ENCODE data around the gene INTS3. TPM values are rescaled to one million over a fixed set of nuclear protein-coding genes. Genes with fewer than 3 reads are reported as not detected.

Gene INTS3
- total and polyA plus RNA-seq, 8 donors = 13.5 to 56.2 (median 20.0) TPM

DNA sequence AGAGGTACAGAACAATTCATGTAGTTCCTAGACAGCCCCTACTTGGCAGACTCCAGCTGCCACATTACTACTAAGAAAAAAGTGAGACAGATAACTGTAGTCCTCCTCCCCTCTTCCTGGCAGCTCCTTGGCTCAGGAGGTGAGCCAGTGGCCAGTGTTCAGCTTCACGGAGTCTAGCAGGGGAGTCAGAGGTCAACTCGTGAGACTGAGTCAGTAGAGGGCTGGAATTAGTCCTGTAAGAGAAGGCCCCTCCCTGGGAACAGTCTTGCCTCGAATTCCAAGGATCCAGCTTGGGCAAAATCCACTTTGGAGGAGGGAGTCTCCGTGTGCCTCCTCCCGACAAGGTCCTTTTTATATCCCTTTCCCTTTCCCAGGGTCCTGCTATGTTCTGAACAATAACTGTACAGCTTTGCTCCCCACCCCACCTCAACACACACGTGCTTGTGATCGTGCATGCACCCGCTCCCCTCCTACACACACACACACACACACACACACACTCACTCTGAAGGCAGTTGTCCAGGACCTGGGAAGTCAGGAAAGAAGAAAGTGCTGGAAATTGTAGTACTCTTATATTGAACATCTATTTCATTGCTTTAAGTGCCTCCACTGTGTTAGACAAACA lies 24.8 kb downstream of the INTS3 start:
- intact Hi-C loops (cut with DNase I) = no loop called here

DNA sequence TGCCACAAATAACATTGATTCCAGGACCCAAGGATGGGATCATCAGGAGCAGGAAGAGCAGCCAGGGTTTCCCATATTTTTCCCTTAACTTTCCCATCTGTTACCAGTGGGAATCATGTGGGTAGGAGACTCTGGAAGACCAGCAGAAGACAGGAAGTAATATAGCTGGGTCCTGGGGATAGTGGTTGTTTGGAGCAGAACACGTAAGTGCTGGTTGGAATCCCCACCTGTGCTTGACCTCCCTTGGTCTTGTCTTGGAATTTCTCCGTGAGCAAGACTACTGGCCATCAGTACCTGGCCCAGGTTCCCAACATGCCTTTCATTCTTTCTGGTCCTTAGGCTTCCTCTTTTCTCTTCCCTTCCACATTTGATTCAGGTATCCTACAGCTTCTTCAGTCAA lies 26.4 kb downstream of the INTS3 start:
- no peak for TF ChIP-seq CTCF (IDR thresholded peaks at IDR 0.05)
- whole genome bisulfite sequencing, 2 donors = 94 to 100% methylated on average over 2 of the region's 2 CpGs
- no peak overlapping the region for H3K4me3 ChIP-seq
- H3K36me3 ChIP-seq = peaks cover 0 to 44% (median 20%) of the 10 kb centered on the region in 3 donors
- H3K27me3 ChIP-seq = no peaks in the 10 kb centered on the region
- H3K27ac ChIP-seq = no peak overlapping the region
- H3K9me3 ChIP-seq = no peaks in the 10 kb centered on the region
- no peak for FAIRE-seq
- DNase-seq = no peak
- H3K4me1 ChIP-seq = no peaks in the 10 kb centered on the region
- ATAC-seq = no peak
- intact Hi-C loops (cut with DNase I) = no loop called here

More for the DNA sequence above, 24.8 kb downstream of the INTS3 start:
- 80 to 83% methylated on average over 8 of the region's 8 CpGs for WGBS, 2 donors
- peaks cover 0 to 32% (median 26%) of the 10 kb centered on the region in 3 donors for H3K36me3 ChIP-seq
- H3K4me1 ChIP-seq = no peaks in the 10 kb centered on the region
- H3K27me3 ChIP-seq = no peaks in the 10 kb centered on the region
- DNase-seq = no peak
- H3K27ac ChIP-seq = no peak overlapping the region
- FAIRE-seq = no peak
- no peaks in the 10 kb centered on the region for H3K9me3 ChIP-seq
- no peak for TF ChIP-seq CTCF (IDR thresholded peaks at IDR 0.05)
- H3K4me3 ChIP-seq = no peak overlapping the region
- ATAC-seq = peak in 2 of 4 donors; percentile 21 to 38

DNA sequence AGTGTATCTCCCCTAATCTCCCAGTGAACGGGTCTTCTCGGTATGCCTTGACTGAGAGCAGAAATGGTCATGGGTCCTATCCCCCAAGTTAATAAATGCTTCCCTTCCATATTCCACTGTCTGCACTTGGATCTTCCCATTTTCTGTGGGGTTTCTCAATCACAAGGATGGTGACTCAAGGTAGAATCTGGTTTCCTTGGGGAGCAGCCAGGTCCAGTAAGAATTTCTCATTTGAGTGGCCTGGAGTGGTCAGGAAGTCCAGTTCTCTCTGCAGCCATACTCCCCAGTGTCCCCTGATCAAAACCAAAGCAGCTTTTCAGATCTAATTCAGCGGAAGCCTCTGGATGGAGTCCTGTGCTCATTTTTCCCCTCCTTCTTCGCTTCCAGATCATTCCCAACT lies 32.6 kb downstream of the INTS3 start:
- ATAC-seq = no peak
- no peak overlapping the region for H3K27ac ChIP-seq

DNA sequence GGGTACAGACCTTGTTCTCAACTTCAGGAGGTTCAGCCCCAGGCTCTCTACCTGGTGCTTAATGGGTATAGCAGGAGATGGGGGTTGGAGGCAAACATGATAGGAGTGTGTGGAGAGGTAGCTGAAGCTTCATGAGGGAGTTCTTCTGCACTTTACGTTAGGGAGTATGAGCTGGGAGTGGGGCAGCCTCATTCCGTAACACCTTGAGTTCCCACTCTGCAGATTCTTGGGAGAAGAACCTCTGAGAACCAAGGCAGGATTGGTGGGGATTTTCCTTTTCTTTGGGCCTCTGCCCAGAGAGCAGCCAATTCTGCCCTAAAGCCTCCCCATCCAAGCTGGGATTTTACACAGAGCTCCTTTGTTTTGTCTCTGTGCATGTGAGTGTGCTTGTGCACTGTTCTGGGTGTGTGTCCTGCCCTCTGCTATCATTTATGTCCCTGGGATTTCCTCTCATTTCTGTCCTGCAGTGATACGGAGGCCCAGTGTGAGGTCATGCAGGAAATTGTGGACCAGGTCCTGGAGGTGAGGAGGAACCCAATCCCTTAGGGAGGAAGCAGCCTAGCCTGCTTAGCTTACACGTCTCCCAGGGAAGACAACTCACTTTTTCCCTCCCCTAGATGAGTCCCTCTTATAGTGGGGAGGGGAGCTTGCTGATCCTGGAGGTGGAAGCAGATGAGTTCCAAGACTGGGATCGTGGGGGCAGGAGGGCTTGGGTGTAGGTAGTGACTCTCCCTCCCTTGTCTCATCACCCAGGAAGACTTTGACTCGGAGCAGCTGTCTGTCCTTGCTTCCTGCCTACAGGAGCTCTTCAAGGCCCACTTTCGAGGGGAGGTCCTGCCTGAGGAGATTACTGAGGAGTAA lies 35.7 kb downstream of the INTS3 start:
- peak in 3 of 4 donors; percentile 14 to 28 (median 25) for ATAC-seq
- peaks cover 0 to 40% (median 0%) of the 10 kb centered on the region in 3 donors for H3K36me3 ChIP-seq

More for the DNA sequence above, 32.6 kb downstream of the INTS3 start:
- intact Hi-C loops (cut with DNase I) = no loop called here
- TF ChIP-seq CTCF (IDR thresholded peaks at IDR 0.05) = no peak
- FAIRE-seq = no peak
- 92 to 96% methylated on average over 4 of the region's 4 CpGs for WGBS, 2 donors
- no peak for DNase-seq
- Histone ChIP-seq H3K4me1 (no peaks in the 10 kb centered on the region), H3K4me3 (no peak overlapping the region), H3K9me3 (no peaks in the 10 kb centered on the region), H3K27me3 (no peaks in the 10 kb centered on the region), H3K36me3 (peaks cover 0 to 49% (median 0%) of the 10 kb centered on the region in 3 donors)

More for the DNA sequence above, 35.7 kb downstream of the INTS3 start:
- intact Hi-C loops (cut with DNase I) = no loop called here
- H3K27me3 ChIP-seq = no peaks in the 10 kb centered on the region
- WGBS, 2 donors = 72 to 76% methylated on average over 7 of the region's 7 CpGs
- H3K27ac ChIP-seq = peak overlapping the region in 2 of 4 donors; percentile 25 to 64
- no peak for FAIRE-seq
- no peak for TF ChIP-seq CTCF (IDR thresholded peaks at IDR 0.05)
- DNase-seq = no peak
- H3K9me3 ChIP-seq = no peaks in the 10 kb centered on the region
- no peak overlapping the region for H3K4me3 ChIP-seq
- peaks cover under 1 to 9% (median 7%) of the 10 kb centered on the region in 3 donors for H3K4me1 ChIP-seq

Data from pancreas (tissue), 10 donors.